GM12878 (cell line): ENCODE results near the gene KAZN. TPM values are rescaled to one million over a fixed set of nuclear protein-coding genes. Genes with fewer than 3 reads are reported as not detected.

Experiments used
- ATAC-seq: fragments of 200-7000 bp; cut with Tn5 transposase; 3 replicates; pipeline ENCODE4 v1.9.1; 2020; ENCODE audit warnings: mild to moderate bottlenecking, moderate library complexity
- BruUV-seq: library from RNA; stranded (reverse); fragments of 400-500 nt; replicated peaks from 2 replicates; lab custom pipeline; 2021; lab: Mats Ljungman, UMichigan
- CTCF ChIA-PET: fragments of 300-600 bp; sonication (Branson Sonifier 250); formaldehyde crosslinking; extraction: SDS; loops from one replicate; lab custom pipeline; 2021; ENCODE audit warnings: inconsistent platforms; lab: Yijun Ruan, JAX
- POLR2A ChIA-PET: fragments of 350-600 bp; formaldehyde crosslinking; extraction: SDS; loops from one replicate; lab custom pipeline; 2021; ENCODE audit warnings: inconsistent platforms; lab: Charles Lee
- RAD21 ChIA-PET: fragments of 300-600 bp; sonication (Branson Sonifier 250); formaldehyde crosslinking; loops from one replicate; lab custom pipeline; 2023; ENCODE audit warnings: antibody characterized with exemption; ENCODE audit not compliant: unreplicated experiment; lab: Charles Lee
- SMC1A ChIA-PET: fragments of 300-600 bp; sonication (Branson Sonifier 250); formaldehyde crosslinking; loops from one replicate; lab custom pipeline; 2023; ENCODE audit not compliant: unreplicated experiment, uncharacterized antibody; lab: Charles Lee
- DNase-seq: peaks from one replicate; pipeline ENCODE4 v3.0.0-alpha.2; 2011; ENCODE audit warnings: low read depth, low spot score
- FAIRE-seq: peaks from 3 replicates; lab custom pipeline; 2011; peaks lifted over from hg19 to GRCh38; lab: Jason Lieb, UNC
- H2AFZ ChIP-seq: 2 replicates; pipeline ENCODE4 v1.6.0; 2011; ENCODE audit warnings: low read depth, low read length, control low read depth; ENCODE audit not compliant: control insufficient read depth
- H3K27ac ChIP-seq: 2 replicates; pipeline ENCODE4 v1.5.1; 2011; ENCODE audit warnings: control low read depth; ENCODE audit not compliant: control insufficient read depth, insufficient read depth
- H3K27me3 ChIP-seq, 2 experiments: replicated peaks in 1 of 2; 2 replicates each; pipeline versions ENCODE4 v1.6.0 to v1.6.1; 2011; ENCODE audit warnings: low read length in 1 of 2; ENCODE audit not compliant: control insufficient read depth in 2 of 2, insufficient read depth in 2 of 2
- H3K36me3 ChIP-seq, 2 experiments: 2 replicates each; pipeline ENCODE4 v1.5.1; 2011; ENCODE audit warnings: low read length in 1 of 2; ENCODE audit not compliant: control insufficient read depth in 2 of 2, insufficient read depth in 2 of 2
- H3K4me1 ChIP-seq: 2 replicates; pipeline ENCODE4 v1.6.1; 2011; ENCODE audit warnings: mild to moderate bottlenecking, low read length, moderate library complexity, mixed read lengths; ENCODE audit not compliant: control insufficient read depth, insufficient read depth
- H3K4me2 ChIP-seq: 2 replicates; pipeline ENCODE4 v1.6.0; 2011; ENCODE audit warnings: control low read depth; ENCODE audit not compliant: control insufficient read depth, insufficient read depth
- H3K4me3 ChIP-seq: fragments of 200-600 bp; sonication (generic); 2 replicates; pipeline ENCODE4 v1.5.1; 2016
- H3K79me2 ChIP-seq: 2 replicates; pipeline ENCODE4 v1.6.0; 2011; ENCODE audit warnings: low read length; ENCODE audit not compliant: control insufficient read depth, insufficient read depth
- H3K9ac ChIP-seq: 2 replicates; pipeline ENCODE4 v1.8.0; 2011; ENCODE audit warnings: low read length, control low read depth, mixed read lengths; ENCODE audit not compliant: control insufficient read depth, insufficient read depth
- H3K9me3 ChIP-seq: replicated peaks from 3 replicates; pipeline ENCODE4 v1.5.1; 2011; ENCODE audit warnings: mild to moderate bottlenecking, low read length; ENCODE audit not compliant: control insufficient read depth, insufficient read depth
- H4K20me1 ChIP-seq: 2 replicates; pipeline ENCODE4 v1.6.0; 2011; ENCODE audit not compliant: control insufficient read depth, insufficient read depth
- BRCA1 ChIP-seq: IDR thresholded peaks from 2 replicates; pipeline ENCODE4 v1.6.1; 2011; ENCODE audit warnings: low read depth, low read length, improper control_type of control experiment
- CEBPZ ChIP-seq: fragments of 150-350 bp; IDR thresholded peaks from 2 replicates; pipeline ENCODE4 v1.6.1; 2016; ENCODE audit warnings: low read depth, low read length
- CREB1 ChIP-seq: IDR thresholded peaks from 2 replicates; pipeline ENCODE4 v1.6.1; 2012; ENCODE audit warnings: low read depth, mild to moderate bottlenecking, inconsistent platforms
- ETV6 ChIP-seq, 2 experiments: fragments of 450-650 bp in 1 of 2; IDR thresholded peaks in 1 of 2; conservative IDR thresholded peaks in 1 of 2; 2 replicates each; pipeline ENCODE4 v1.6.1; 2014; ENCODE audit warnings: antibody characterized with exemption in 1 of 2, borderline replicate concordance in 1 of 2, low read depth in 1 of 2, mild to moderate bottlenecking in 1 of 2, moderate library complexity in 1 of 2
- FOXM1 ChIP-seq: IDR thresholded peaks from 2 replicates; pipeline ENCODE4 v1.6.1; 2012; ENCODE audit warnings: low read depth, mild to moderate bottlenecking, inconsistent platforms, low read length, moderate library complexity
- GABPA ChIP-seq: IDR thresholded peaks from 2 replicates; pipeline ENCODE4 v1.6.1; 2014; ENCODE audit warnings: antibody characterized with exemption, low read depth, mild to moderate bottlenecking, inconsistent platforms
- HCFC1 ChIP-seq: fragments of 150-350 bp; IDR thresholded peaks from 2 replicates; pipeline ENCODE4 v1.6.1; 2014; ENCODE audit warnings: low read length
- IRF3 ChIP-seq: fragments of 450-650 bp; IDR thresholded peaks from 2 replicates; pipeline ENCODE4 v1.6.1; 2014; ENCODE audit warnings: mild to moderate bottlenecking
- LARP7 ChIP-seq: fragments of 450-650 bp; IDR thresholded peaks from 2 replicates; pipeline ENCODE4 v1.6.1; 2017; ENCODE audit warnings: mild to moderate bottlenecking
- MYC ChIP-seq: IDR thresholded peaks from 2 replicates; pipeline ENCODE4 v1.6.1; 2011; ENCODE audit warnings: mild to moderate bottlenecking, low read length, moderate library complexity, inconsistent platforms; ENCODE audit not compliant: insufficient read depth, insufficient replicate concordance, insufficient read length, severe bottlenecking
- NFXL1 ChIP-seq: fragments of 450-650 bp; IDR thresholded peaks from 2 replicates; pipeline ENCODE4 v1.6.1; 2017; ENCODE audit warnings: antibody characterized with exemption, mild to moderate bottlenecking, borderline replicate concordance
- NR2F1 ChIP-seq: fragments of 450-650 bp; conservative IDR thresholded peaks from 2 replicates; pipeline ENCODE4 v1.6.1; 2017; ENCODE audit warnings: mild to moderate bottlenecking
- POU2F2 ChIP-seq: IDR thresholded peaks from 3 replicates; pipeline ENCODE4 v1.6.1; 2011; ENCODE audit warnings: low read depth, mild to moderate bottlenecking, low read length, borderline replicate concordance
- SP1 ChIP-seq: IDR thresholded peaks from one replicate; pipeline ENCODE4 v1.6.1; 2011; ENCODE audit warnings: low read depth, low read length
- ZNF384 ChIP-seq: IDR thresholded peaks from 2 replicates; pipeline ENCODE4 v1.6.1; 2012; ENCODE audit warnings: low read depth, mild to moderate bottlenecking, low read length, improper control_type of control experiment, borderline replicate concordance
- WGBS: methylation state at CpG from one replicate; pipeline ENCODE4 v1.1.6; 2016; ENCODE audit warnings: low lambda C conversion rate; ENCODE audit not compliant: insufficient replicate concordance, insufficient coverage; ENCODE audit errors: missing lambda C conversion rate; 5-methylcytosine and 5-hydroxymethylcytosine counted together
- in situ Hi-C: fragments of 300-500 bp; cut with MboI; formaldehyde crosslinking; loops from 9 replicates; pipeline ENCODE4 v1.14.3; 2018; ENCODE audit warnings: mixed read lengths
- intact Hi-C: fragments of 100-400 bp; cut with micrococcal nuclease; formaldehyde crosslinking; loops from one replicate; pipeline ENCODE4 v1.14.2; 2022; ENCODE audit not compliant: unreplicated experiment
- polyA plus RNA-seq, 11 experiments: library from polyadenylated mRNA; depleted of rRNA in 4 of 11; unstranded in 6 of 11; stranded (reverse) in 5 of 11; fragments of >200 nt; fragmentation: Nextera tagmentation in 4 of 11; fragmentation: Illumina TruSeq in 1 of 11; extraction: Ambion mirVana in 4 of 11; extraction: Trizol in 1 of 11; gene quantifications; 1 replicate in 1 of 11; 2 replicates in 10 of 11; pipeline versions ENCODE4 v1.2.1 to v1.2.3, GENCODE V29; 2011 to 2016; ENCODE audit warnings: inconsistent platforms in 2 of 11, missing spikeins in 2 of 11, low read depth in 1 of 11
- total RNA-seq, 4 experiments: library from RNA; depleted of rRNA in 3 of 4; stranded (reverse); fragments of >200 nt in 3 of 4; fragmentation: Illumina TruSeq in 1 of 4; extraction: Trizol in 1 of 4; gene quantifications; 2 replicates each; pipeline versions ENCODE4 v1.2.1 to v1.2.3, GENCODE V29; 2013 to 2021
- TF ChIP-seq, protein P1 (sequence below): IDR thresholded peaks from 2 replicates; pipeline ENCODE4 v1.6.1; 2011; ENCODE audit warnings: low read depth, mild to moderate bottlenecking, low read length, moderate library complexity, borderline replicate concordance; ENCODE audit errors: extremely low read depth
- TF ChIP-seq, protein P2 (sequence below): fragments of 450-650 bp; IDR thresholded peaks from 2 replicates; pipeline ENCODE4 v1.6.1; 2018; ENCODE audit warnings: borderline replicate concordance, mild to moderate bottlenecking; ENCODE audit not compliant: partially characterized antibody

Gene KAZN
- total and polyA plus RNA-seq, 10 of the 15 experiments (the other 5 are each of a cell fraction or from before 2014, with no cell fraction given) = 0.72 to 4.0 (median 1.2) TPM

DNA sequence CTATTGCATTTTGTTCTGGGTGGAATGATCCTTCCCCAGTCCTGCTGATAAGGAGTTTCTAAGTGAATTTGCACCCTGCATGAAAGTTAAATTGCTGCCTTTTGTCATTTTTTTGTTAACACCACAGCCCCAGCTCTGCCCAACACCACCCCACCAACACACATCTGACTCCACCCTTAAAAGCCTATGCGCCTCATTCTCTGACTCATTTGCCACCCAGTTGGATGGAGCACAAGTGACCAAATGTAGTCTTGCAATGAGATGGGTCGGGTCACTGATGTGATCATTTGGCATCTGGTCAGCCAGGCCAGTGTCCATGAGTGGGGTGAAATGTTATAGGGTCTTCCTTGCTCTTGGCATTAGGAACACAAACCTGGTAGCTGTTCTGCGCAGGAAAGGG, 256.8 kb downstream of the KAZN start:
- Histone ChIP-seq H3K4me2 (no peak overlapping the region), H4K20me1 (no peaks in the 10 kb centered on the region), H3K9me3 (no peaks in the 10 kb centered on the region), H3K27ac (no peak overlapping the region), H3K4me3 (no peak overlapping the region), H3K36me3 (no peaks in the 10 kb centered on the region), H3K27me3 (peaks cover 0 to 3% of the 10 kb centered on the region in 2 experiments; a peak in 2 of 4 replicates), H3K79me2 (no peaks in the 10 kb centered on the region), H3K9ac (no peak overlapping the region), H3K4me1 (no peaks in the 10 kb centered on the region), H2AFZ (no peak overlapping the region)
- RAD21 ChIA-PET = no interaction called here
- TF ChIP-seq MYC = no peak
- TF ChIP-seq BRCA1 = no peak
- TF ChIP-seq FOXM1 = no peak
- TF ChIP-seq HCFC1 = no peak
- no peak for TF ChIP-seq SP1
- TF ChIP-seq CREB1 = no peak
- TF ChIP-seq CEBPZ = no peak
- TF ChIP-seq NR2F1 = no peak
- TF ChIP-seq POU2F2 = no peak
- TF ChIP-seq ETV6 (conservative IDR thresholded peaks at IDR 0.05 in 1 of 2, IDR thresholded peaks at IDR 0.05 in 1 of 2; ENCODE audit: borderline replicate concordance in 1 of 2, low read depth in 1 of 2) = no peak
- TF ChIP-seq, protein P1, sequence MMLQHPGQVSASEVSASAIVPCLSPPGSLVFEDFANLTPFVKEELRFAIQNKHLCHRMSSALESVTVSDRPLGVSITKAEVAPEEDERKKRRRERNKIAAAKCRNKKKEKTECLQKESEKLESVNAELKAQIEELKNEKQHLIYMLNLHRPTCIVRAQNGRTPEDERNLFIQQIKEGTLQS = no peak
- TF ChIP-seq GABPA = no peak
- TF ChIP-seq NFXL1 = no peak
- TF ChIP-seq, protein P2, sequence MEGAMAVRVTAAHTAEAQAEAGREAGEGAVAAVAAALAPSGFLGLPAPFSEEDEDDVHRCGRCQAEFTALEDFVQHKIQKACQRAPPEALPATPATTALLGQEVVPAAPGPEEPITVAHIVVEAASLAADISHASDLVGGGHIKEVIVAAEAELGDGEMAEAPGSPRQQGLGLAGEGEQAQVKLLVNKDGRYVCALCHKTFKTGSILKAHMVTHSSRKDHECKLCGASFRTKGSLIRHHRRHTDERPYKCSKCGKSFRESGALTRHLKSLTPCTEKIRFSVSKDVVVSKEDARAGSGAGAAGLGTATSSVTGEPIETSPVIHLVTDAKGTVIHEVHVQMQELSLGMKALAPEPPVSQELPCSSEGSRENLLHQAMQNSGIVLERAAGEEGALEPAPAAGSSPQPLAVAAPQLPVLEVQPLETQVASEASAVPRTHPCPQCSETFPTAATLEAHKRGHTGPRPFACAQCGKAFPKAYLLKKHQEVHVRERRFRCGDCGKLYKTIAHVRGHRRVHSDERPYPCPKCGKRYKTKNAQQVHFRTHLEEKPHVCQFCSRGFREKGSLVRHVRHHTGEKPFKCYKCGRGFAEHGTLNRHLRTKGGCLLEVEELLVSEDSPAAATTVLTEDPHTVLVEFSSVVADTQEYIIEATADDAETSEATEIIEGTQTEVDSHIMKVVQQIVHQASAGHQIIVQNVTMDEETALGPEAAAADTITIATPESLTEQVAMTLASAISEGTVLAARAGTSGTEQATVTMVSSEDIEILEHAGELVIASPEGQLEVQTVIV = no peak
- TF ChIP-seq IRF3 = no peak
- TF ChIP-seq LARP7 = no peak
- no peak for TF ChIP-seq ZNF384
- ATAC-seq (no peak), DNase-seq (no peak), FAIRE-seq (no peak)
- no TSS peak for BruUV-seq
- in situ Hi-C loops (no loop called here), intact Hi-C loops (no loop called here)
- POLR2A ChIA-PET = no interaction called here
- CTCF ChIA-PET = interaction anchor here (0.6 to 1.8 kb wide), 2 partner anchors 11 to 243 kb away, joined by 4 read pairs; no protein-coding TSS in a partner anchor
- 20% methylated on average over 3 of the region's 3 CpGs for WGBS
- SMC1A ChIA-PET = no interaction called here
